Fibroblast of the aortic adventitia (primary cell): Measurements from ENCODE around the gene SLC17A1. TPM values are rescaled to one million over a fixed set of nuclear protein-coding genes. Genes with fewer than 3 reads are reported as not detected.
"Not testable (repeated sequence)": the region's sequence is repeated elsewhere in the genome, so short reads cannot be mapped to it uniquely, and the experiment has no call there.

Experiments
- DNase-seq: peaks from one replicate; pipeline ENCODE4 v3.0.0-alpha.2; 2010; ENCODE audit warnings: low read depth
- H3K4me3 ChIP-seq: 2 replicates; pipeline ENCODE4 v1.5.1; 2011; ENCODE audit warnings: low read depth, mild to moderate bottlenecking, control low read depth, low read length, moderate library complexity
- CTCF ChIP-seq: IDR thresholded peaks from 2 replicates; pipeline ENCODE4 v1.5.1; 2011; ENCODE audit warnings: mild to moderate bottlenecking, low read length, control low read depth, inconsistent platforms; ENCODE audit not compliant: insufficient read depth
- total RNA-seq: library from RNA; depleted of rRNA; stranded (reverse); fragments of >200 nt; gene quantifications from 2 replicates; pipeline ENCODE4 v1.2.3, GENCODE V29; 2012; ENCODE audit warnings: low replicate concordance

SLC17A1 gene
- total RNA-seq, 1 donor = not detected

GRCh38 chr6:25754535-25754934, 77.3 kb downstream of the SLC17A1 start, which contains the start of gene SLC17A4:
TSS of gene SLC17A4 (plus strand) at chr6:25754742. CDS start at chr6:25761963, 7,221 bp downstream.
- DNase-seq = no peak
- no peak for TF ChIP-seq CTCF
- H3K4me3 ChIP-seq = no peak within 1 kb of the TSS

GRCh38 chr6:25753079-25753478, 78.8 kb downstream of the SLC17A1 start:
- no peak overlapping the region for H3K4me3 ChIP-seq
- TF ChIP-seq CTCF = no peak
- no peak for DNase-seq

GRCh38 chr6:25750906-25751305, 80.9 kb downstream of the SLC17A1 start:
- no peak overlapping the region for H3K4me3 ChIP-seq
- no peak for TF ChIP-seq CTCF
- DNase-seq = no peak

GRCh38 chr6:25749837-25750236, 82.0 kb downstream of the SLC17A1 start:
- no peak for TF ChIP-seq CTCF
- DNase-seq = no peak
- no peak overlapping the region for H3K4me3 ChIP-seq

- not testable (repeated sequence) for H3K4me3 ChIP-seq, DNase-seq
Observed at GRCh38 chr6:25748601-25749517, 83.0 kb downstream of the SLC17A1 start.

GRCh38 chr6:25748049-25748448, 83.8 kb downstream of the SLC17A1 start:
- H3K4me3 ChIP-seq = no peak overlapping the region
- TF ChIP-seq CTCF = no peak
- no peak for DNase-seq

GRCh38 chr6:25747477-25747876, 84.4 kb downstream of the SLC17A1 start:
- no peak for DNase-seq
- H3K4me3 ChIP-seq = no peak overlapping the region
- TF ChIP-seq CTCF = no peak
